Measurements from ENCODE around the gene DLG2.

DNA sequence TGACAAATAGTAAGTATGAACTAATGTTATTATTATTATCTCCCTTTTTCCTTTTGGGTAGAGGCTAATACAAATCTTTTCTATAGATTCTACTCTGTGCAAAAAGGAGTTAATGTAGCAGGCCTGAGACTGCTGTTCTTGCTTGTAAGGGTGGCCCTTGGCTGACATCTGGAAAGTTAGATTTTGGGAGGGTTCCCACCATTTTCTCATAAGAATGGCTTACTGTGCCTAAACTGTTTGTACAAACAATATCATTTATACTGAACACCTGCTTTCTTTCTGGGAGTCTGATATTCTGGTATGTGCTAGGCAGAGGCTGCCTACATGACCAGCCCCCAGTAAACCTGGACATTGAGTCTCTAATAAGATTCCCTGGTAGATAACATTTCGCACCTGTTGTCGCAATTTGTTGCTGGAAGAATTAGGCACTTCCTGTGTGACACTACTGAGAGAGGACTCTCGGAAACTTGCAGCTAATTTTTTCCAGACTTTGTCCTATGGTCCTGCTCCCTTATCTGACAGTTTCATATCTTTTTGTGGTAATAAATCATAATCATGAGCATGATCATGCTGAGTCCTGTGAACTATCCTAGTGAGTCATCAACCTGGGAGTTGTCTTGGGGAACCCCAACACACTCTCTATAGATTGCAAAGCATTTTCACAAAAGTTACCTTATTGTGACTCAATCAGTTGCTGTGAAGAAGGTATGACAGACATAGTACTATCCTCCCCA lies 2083.3 kb downstream of the DLG2 start:
- TF ChIP-seq, protein P1, sequence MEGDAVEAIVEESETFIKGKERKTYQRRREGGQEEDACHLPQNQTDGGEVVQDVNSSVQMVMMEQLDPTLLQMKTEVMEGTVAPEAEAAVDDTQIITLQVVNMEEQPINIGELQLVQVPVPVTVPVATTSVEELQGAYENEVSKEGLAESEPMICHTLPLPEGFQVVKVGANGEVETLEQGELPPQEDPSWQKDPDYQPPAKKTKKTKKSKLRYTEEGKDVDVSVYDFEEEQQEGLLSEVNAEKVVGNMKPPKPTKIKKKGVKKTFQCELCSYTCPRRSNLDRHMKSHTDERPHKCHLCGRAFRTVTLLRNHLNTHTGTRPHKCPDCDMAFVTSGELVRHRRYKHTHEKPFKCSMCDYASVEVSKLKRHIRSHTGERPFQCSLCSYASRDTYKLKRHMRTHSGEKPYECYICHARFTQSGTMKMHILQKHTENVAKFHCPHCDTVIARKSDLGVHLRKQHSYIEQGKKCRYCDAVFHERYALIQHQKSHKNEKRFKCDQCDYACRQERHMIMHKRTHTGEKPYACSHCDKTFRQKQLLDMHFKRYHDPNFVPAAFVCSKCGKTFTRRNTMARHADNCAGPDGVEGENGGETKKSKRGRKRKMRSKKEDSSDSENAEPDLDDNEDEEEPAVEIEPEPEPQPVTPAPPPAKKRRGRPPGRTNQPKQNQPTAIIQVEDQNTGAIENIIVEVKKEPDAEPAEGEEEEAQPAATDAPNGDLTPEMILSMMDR (IDR thresholded peaks at IDR 0.05), result no peak
- TF ChIP-seq POLR2AphosphoS5 (IDR thresholded peaks at IDR 0.05) (no peak), POLR2A (IDR thresholded peaks at IDR 0.05) (no peak), EP300 (IDR thresholded peaks at IDR 0.05) (no peak)

Measured in suprapubic skin (tissue), 4 donors.